Measurements from ENCODE around the gene OR6N2. TPM values are rescaled to one million over a fixed set of nuclear protein-coding genes. Genes with fewer than 3 reads are reported as not detected.

The OR6N2 gene
- total RNA-seq, 1 experiment from 2014 or later, result not detected

- no peaks in the 10 kb centered on the region for H3K4me1 ChIP-seq (ENCODE audit: insufficient read depth, low read length)
- no peak overlapping the region for H3K14ac ChIP-seq (ENCODE audit: insufficient read depth, low read length)
- Mint-ChIP-seq H3K27me3 (ENCODE audit: low read depth) (peaks cover 1% of the 10 kb centered on the region; the same call in 1 of the 2 replicates), H3K9me3 (peaks cover 33 to 41% of the 10 kb centered on the region in 2 experiments), H3K27ac (no peak overlapping the region; a peak in 1 of 7 replicates), H3K36me3 (ENCODE audit: insufficient read depth in 1 of 3, low read depth in 3 of 3) (peaks cover 6 to 28% (median 18%) of the 10 kb centered on the region in 3 experiments), H3K4me1 (no peaks in the 10 kb centered on the region), H3K4me3 (no peak overlapping the region)
- no peak overlapping the region for H2BK20ac ChIP-seq (ENCODE audit: low read depth, low read length, poor library complexity, severe bottlenecking)
- H4K91ac ChIP-seq (ENCODE audit: insufficient read length, low read depth, low read length), result no peak overlapping the region
- H3K27ac ChIP-seq (ENCODE audit: insufficient read length, low read depth, low read length), result no peak overlapping the region
- H2BK5ac ChIP-seq (ENCODE audit: insufficient read length, low read length), result no peak overlapping the region
- H2AK5ac ChIP-seq (ENCODE audit: insufficient read length, low read length), result no peak overlapping the region
- no peaks in the 10 kb centered on the region for H3K27me3 ChIP-seq (ENCODE audit: insufficient read depth, low read length)
- H3K9ac ChIP-seq (ENCODE audit: extremely low read depth, insufficient read length, low read length), result no peak overlapping the region
- H2BK15ac ChIP-seq (ENCODE audit: low read depth, low read length), result no peak overlapping the region
- no peak overlapping the region for H3K56ac ChIP-seq (ENCODE audit: insufficient read length, low read depth, low read length)
- no peak overlapping the region for H2AFZ ChIP-seq (ENCODE audit: low read length)
- H2BK120ac ChIP-seq (ENCODE audit: low read depth, low read length, poor library complexity, severe bottlenecking), result no peak overlapping the region
- H3K23me2 ChIP-seq (ENCODE audit: insufficient read length, low read depth, low read length, poor library complexity, severe bottlenecking), result no peaks in the 10 kb centered on the region
- H3K4me2 ChIP-seq (ENCODE audit: insufficient read depth, insufficient read length, low read length), result no peak overlapping the region
- H3K79me2 ChIP-seq (ENCODE audit: insufficient read depth, low read length), result no peaks in the 10 kb centered on the region
- TF ChIP-seq CTCF (conservative IDR thresholded peaks at IDR 0.05), result no peak
- WGBS (ENCODE audit: extremely low coverage, insufficient read length, low lambda C conversion rate), result no CpG with 5 or more reads among the region's 2 CpGs
- H3T11ph ChIP-seq (ENCODE audit: low read length), result no peak overlapping the region
- no peaks in the 10 kb centered on the region for H3K79me1 ChIP-seq (ENCODE audit: insufficient read depth, low read depth, low read length, poor library complexity, severe bottlenecking)
- H4K5ac ChIP-seq (ENCODE audit: insufficient read length, low read depth, low read length), result no peak overlapping the region
- no peak overlapping the region for H2BK12ac ChIP-seq (ENCODE audit: insufficient read length, low read depth, low read length)
- no peak overlapping the region for H3K23ac ChIP-seq (ENCODE audit: insufficient read length, low read depth, low read length)
- no peak for DNase-seq
- no peak overlapping the region for H3K18ac ChIP-seq (ENCODE audit: insufficient read length, low read depth, low read length)
- H4K8ac ChIP-seq (replicated peaks; ENCODE audit: insufficient read length, low read depth, low read length), result no peak overlapping the region
- no peak overlapping the region for H3K4ac ChIP-seq (ENCODE audit: low read depth, low read length)
- H3K9me3 ChIP-seq (ENCODE audit: control insufficient read depth, low read depth, low read length), result no peaks in the 10 kb centered on the region
- H4K20me1 ChIP-seq (ENCODE audit: control insufficient read depth, insufficient read depth, insufficient read length), result no peaks in the 10 kb centered on the region
Measured at GRCh38 chr1:158830074-158830677, 49.2 kb upstream of the OR6N2 start.

Data from H9 (cell line).